H1 (cell line): ENCODE results near the gene TET1.

Experiments
- CBX5 ChIP-seq: fragments of 300-800, 300-1000 bp; sonication (generic); IDR thresholded peaks from 2 replicates; pipeline ENCODE4 v1.7.1; 2016; ENCODE audit warnings: antibody characterized with exemption, low read length, low read depth
- CREB1 ChIP-seq: IDR thresholded peaks from 2 replicates; pipeline ENCODE4 v1.6.1; 2012; ENCODE audit warnings: inconsistent platforms
- EP300 ChIP-seq, 2 experiments: IDR thresholded peaks; 1 replicate in 1 of 2; 2 replicates in 1 of 2; pipeline ENCODE4 v1.6.1; 2011 to 2012; ENCODE audit warnings: low read depth in 2 of 2, low read length in 2 of 2, mild to moderate bottlenecking in 2 of 2, borderline replicate concordance in 1 of 2, inconsistent platforms in 1 of 2, moderate library complexity in 1 of 2
- GABPA ChIP-seq: IDR thresholded peaks from 2 replicates; pipeline ENCODE4 v1.6.1; 2011; ENCODE audit warnings: mild to moderate bottlenecking, low read length, moderate library complexity, borderline replicate concordance; ENCODE audit not compliant: insufficient read depth
- HDAC6 ChIP-seq: IDR thresholded peaks from one replicate; pipeline ENCODE4 v1.7.1; 2012; ENCODE audit warnings: low read depth, mild to moderate bottlenecking, inconsistent platforms, low read length, moderate library complexity
- PHF8 ChIP-seq: fragments of 200-600 bp; sonication (generic); conservative IDR thresholded peaks from 2 replicates; pipeline ENCODE4 v1.7.1; 2012; ENCODE audit warnings: low read depth, mild to moderate bottlenecking, inconsistent platforms, low read length, moderate library complexity
- POLR2A ChIP-seq, 2 experiments: IDR thresholded peaks; 1 replicate in 1 of 2; 2 replicates in 1 of 2; pipeline ENCODE4 v1.6.1; 2011; ENCODE audit warnings: low read depth in 2 of 2, low read length in 2 of 2, mild to moderate bottlenecking in 2 of 2; ENCODE audit errors: control extremely low read depth in 1 of 2
- POLR2AphosphoS5 ChIP-seq: IDR thresholded peaks from 2 replicates; pipeline ENCODE4 v1.6.1; 2011; ENCODE audit warnings: low read depth, low read length
- SIN3A ChIP-seq, 2 experiments: IDR thresholded peaks in 1 of 2; conservative IDR thresholded peaks in 1 of 2; 2 replicates each; pipeline ENCODE4 v1.6.1; 2011 to 2012; ENCODE audit warnings: low read length in 2 of 2, improper control_type of control experiment in 1 of 2, low read depth in 1 of 2, mild to moderate bottlenecking in 1 of 2
- TF ChIP-seq, protein P1 (sequence below), 3 experiments: IDR thresholded peaks; 1 replicate in 2 of 3; 2 replicates in 1 of 3; pipeline versions ENCODE4 v1.5.1 to v1.6.1; 2011; ENCODE audit warnings: low read length in 3 of 3, mild to moderate bottlenecking in 3 of 3, inconsistent platforms in 2 of 3, low read depth in 1 of 3, moderate library complexity in 1 of 3; ENCODE audit not compliant: insufficient read depth in 1 of 3; ENCODE audit errors: control extremely low read depth in 1 of 3

DNA sequence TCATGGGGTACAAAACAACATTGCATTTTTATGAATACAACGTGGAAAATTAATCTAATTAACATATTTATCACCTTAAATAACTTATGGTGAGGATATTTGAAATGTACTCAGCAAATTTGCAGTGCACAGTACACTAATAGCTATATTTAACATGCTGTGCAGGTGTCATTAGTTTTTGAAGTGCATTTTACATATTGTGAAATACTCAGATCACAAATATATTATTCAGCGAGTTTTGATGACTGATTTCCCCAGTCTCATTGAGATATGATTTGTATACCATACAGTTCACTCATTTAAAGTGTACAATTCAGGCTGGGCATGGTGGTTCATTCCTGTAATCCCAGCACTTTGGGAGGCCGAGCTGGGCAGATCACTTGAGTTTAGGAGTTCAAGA is 59.5 kb downstream of the TET1 start:
- no peak for TF ChIP-seq EP300 (IDR thresholded peaks at IDR 0.05; ENCODE audit: borderline replicate concordance in 1 of 2, low read depth in 2 of 2, low read length in 2 of 2)
- TF ChIP-seq, protein P1, sequence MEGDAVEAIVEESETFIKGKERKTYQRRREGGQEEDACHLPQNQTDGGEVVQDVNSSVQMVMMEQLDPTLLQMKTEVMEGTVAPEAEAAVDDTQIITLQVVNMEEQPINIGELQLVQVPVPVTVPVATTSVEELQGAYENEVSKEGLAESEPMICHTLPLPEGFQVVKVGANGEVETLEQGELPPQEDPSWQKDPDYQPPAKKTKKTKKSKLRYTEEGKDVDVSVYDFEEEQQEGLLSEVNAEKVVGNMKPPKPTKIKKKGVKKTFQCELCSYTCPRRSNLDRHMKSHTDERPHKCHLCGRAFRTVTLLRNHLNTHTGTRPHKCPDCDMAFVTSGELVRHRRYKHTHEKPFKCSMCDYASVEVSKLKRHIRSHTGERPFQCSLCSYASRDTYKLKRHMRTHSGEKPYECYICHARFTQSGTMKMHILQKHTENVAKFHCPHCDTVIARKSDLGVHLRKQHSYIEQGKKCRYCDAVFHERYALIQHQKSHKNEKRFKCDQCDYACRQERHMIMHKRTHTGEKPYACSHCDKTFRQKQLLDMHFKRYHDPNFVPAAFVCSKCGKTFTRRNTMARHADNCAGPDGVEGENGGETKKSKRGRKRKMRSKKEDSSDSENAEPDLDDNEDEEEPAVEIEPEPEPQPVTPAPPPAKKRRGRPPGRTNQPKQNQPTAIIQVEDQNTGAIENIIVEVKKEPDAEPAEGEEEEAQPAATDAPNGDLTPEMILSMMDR (IDR thresholded peaks at IDR 0.05; ENCODE audit: control extremely low read depth in 1 of 3, insufficient read depth in 1 of 3, low read depth in 1 of 3, low read length in 3 of 3), result no peak
- TF ChIP-seq POLR2A (IDR thresholded peaks at IDR 0.05; ENCODE audit: control extremely low read depth in 1 of 2, low read depth in 2 of 2, low read length in 2 of 2), result no peak
- TF ChIP-seq HDAC6, result no peak
- no peak for TF ChIP-seq CREB1
- no peak for TF ChIP-seq CBX5
- TF ChIP-seq POLR2AphosphoS5, result no peak
- no peak for TF ChIP-seq PHF8
- TF ChIP-seq GABPA, result no peak
- TF ChIP-seq SIN3A (conservative IDR thresholded peaks at IDR 0.05 in 1 of 2, IDR thresholded peaks at IDR 0.05 in 1 of 2; ENCODE audit: low read depth in 1 of 2, low read length in 2 of 2), result no peak
